Sigmoid colon (tissue), 7 donors: ENCODE data around the gene AIMP2. TPM values are rescaled to one million over a fixed set of nuclear protein-coding genes. Genes with fewer than 3 reads are reported as not detected.

ENCODE experiments used
- DNase-seq: peaks from one replicate; pipeline ENCODE4 v3.0.0-alpha.2; 2019
- H3K27ac ChIP-seq, 4 donors: fragments of 200-600 bp; sonication (generic); one replicate each; pipeline ENCODE4 v1.5.1; 2016 to 2019; ENCODE audit warnings: mild to moderate bottlenecking in 1 of 4
- H3K27me3 ChIP-seq, 3 donors: fragments of 200-600 bp; sonication (generic); one replicate each; pipeline ENCODE4 v1.5.1; 2019; ENCODE audit warnings: mild to moderate bottlenecking in 1 of 3
- H3K36me3 ChIP-seq, 4 donors: fragments of 200-600 bp; sonication (generic); one replicate each; pipeline ENCODE4 v1.5.1; 2016 to 2019
- H3K4me1 ChIP-seq, 4 donors: fragments of 200-600 bp; sonication (generic); one replicate each; pipeline ENCODE4 v1.5.1; 2017 to 2019
- H3K4me3 ChIP-seq, 4 donors: fragments of 200-600 bp; sonication (generic); one replicate each; pipeline ENCODE4 v1.5.1; 2017 to 2019; ENCODE audit warnings: mild to moderate bottlenecking in 2 of 4, moderate library complexity in 1 of 4
- H3K9me3 ChIP-seq, 4 donors: fragments of 200-600 bp in 3 of 4; sonication (generic) in 3 of 4; one replicate each; pipeline versions ENCODE4 v1.5.1 to v1.6.1; 2013 to 2019
- EP300 ChIP-seq, 4 donors: sonication (generic); formaldehyde crosslinking; IDR thresholded peaks; one replicate each; pipeline ENCODE4 v1.6.1; 2017; ENCODE audit warnings: antibody characterized with exemption in 4 of 4
- POLR2A ChIP-seq, 2 donors: fragments of 450-650 bp; IDR thresholded peaks; one replicate each; pipeline ENCODE4 v1.6.1; 2016; ENCODE audit warnings: antibody characterized with exemption in 2 of 2, mild to moderate bottlenecking in 2 of 2, moderate library complexity in 2 of 2
- POLR2AphosphoS5 ChIP-seq, 4 donors: sonication (generic); formaldehyde crosslinking; IDR thresholded peaks; one replicate each; pipeline ENCODE4 v1.6.1; 2017; ENCODE audit warnings: antibody characterized with exemption in 4 of 4
- WGBS, 2 donors: extraction: QIAGEN DNeasy Blood & Tissue Kit; methylation state at CpG; one replicate each; pipeline ENCODE4 v1.1.7; 2013; 5-methylcytosine and 5-hydroxymethylcytosine counted together
- intact Hi-C: fragments of 100-400 bp; cut with DNase I; formaldehyde crosslinking; loops from one replicate; pipeline ENCODE4 v1.15.1; 2023
- polyA plus RNA-seq, 3 donors: library from polyadenylated mRNA; stranded (reverse); fragments of 200-250 nt; gene quantifications; one replicate each; pipeline ENCODE4 v1.2.3, GENCODE V29; 2013
- total RNA-seq, 4 donors: library from RNA; depleted of rRNA; stranded (reverse); fragments of >200 nt; gene quantifications; one replicate each; pipeline ENCODE4 v1.1.0, GENCODE V29; 2016
- TF ChIP-seq, protein P1 (sequence below), 4 experiments: fragments of 450-650 bp in 3 of 4; fragments of 200-600 bp in 1 of 4; IDR thresholded peaks; one replicate each; pipeline ENCODE4 v1.5.1; 2016 to 2019; ENCODE audit warnings: antibody characterized with exemption in 4 of 4, mild to moderate bottlenecking in 3 of 4, moderate library complexity in 2 of 4
- donor health status: healthy with polysubstance abuse.
- donor health status: Bipolar disorder and iron deficiency.
- donor health status: healthy.

The AIMP2 gene
- total and polyA plus RNA-seq, 7 donors, result 21.0 to 59.9 (median 28.8) TPM

DNA sequence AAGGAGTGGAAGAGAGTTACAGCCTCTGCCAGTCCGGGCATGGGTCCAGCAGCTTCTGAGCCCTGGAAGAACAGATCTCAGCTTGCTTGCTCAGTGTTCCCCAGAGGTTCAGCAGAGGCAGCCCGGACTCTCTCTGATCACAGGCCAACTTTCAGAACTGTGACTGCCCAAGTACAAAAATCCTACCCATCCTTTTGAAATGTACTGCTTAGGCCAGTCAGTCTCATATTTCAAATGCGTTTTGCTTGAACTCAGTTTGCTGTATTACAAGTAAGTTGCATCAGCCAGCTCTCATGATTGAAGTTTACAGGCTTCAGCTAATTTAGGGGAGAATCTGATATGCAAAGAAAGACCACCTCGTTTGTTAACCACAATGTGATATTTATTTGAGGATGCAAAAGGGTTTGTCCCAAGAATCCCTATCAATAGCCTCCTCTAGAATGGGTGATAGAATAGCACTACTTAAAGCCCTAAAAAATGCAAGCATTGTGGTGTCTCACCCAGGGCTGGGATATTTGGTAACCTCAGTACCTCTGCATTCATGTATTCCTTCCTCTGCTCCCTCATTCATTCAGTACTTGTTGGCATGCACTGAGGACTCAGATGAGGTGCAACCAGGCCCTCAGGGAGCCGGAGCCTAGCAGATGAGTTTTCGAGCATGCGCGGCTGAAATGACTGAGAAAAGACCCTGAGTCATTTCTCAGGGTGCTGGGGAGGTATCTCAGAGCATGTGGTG lies 7.0 kb downstream of the AIMP2 start:
- Histone ChIP-seq H3K27me3 (no peaks in the 10 kb centered on the region), H3K4me1 (peaks cover 0 to 47% (median 24%) of the 10 kb centered on the region in 4 donors), H3K9me3 (no peaks in the 10 kb centered on the region), H3K36me3 (peaks cover 10 to 49% (median 28%) of the 10 kb centered on the region in 4 donors), H3K4me3 (no peak overlapping the region), H3K27ac (peak overlapping the region; percentile 23 to 96 (median 66))
- WGBS, 2 donors, result 87 to 90% methylated on average over 8 of the region's 8 CpGs
- TF ChIP-seq POLR2A (IDR thresholded peaks at IDR 0.05), result no peak
- peak in 2 of 4 donors; percentile 10 to 40 for TF ChIP-seq POLR2AphosphoS5 (IDR thresholded peaks at IDR 0.05)
- TF ChIP-seq EP300 (IDR thresholded peaks at IDR 0.05), result peak in 1 of 4 donors; percentile 55
- TF ChIP-seq, protein P1, sequence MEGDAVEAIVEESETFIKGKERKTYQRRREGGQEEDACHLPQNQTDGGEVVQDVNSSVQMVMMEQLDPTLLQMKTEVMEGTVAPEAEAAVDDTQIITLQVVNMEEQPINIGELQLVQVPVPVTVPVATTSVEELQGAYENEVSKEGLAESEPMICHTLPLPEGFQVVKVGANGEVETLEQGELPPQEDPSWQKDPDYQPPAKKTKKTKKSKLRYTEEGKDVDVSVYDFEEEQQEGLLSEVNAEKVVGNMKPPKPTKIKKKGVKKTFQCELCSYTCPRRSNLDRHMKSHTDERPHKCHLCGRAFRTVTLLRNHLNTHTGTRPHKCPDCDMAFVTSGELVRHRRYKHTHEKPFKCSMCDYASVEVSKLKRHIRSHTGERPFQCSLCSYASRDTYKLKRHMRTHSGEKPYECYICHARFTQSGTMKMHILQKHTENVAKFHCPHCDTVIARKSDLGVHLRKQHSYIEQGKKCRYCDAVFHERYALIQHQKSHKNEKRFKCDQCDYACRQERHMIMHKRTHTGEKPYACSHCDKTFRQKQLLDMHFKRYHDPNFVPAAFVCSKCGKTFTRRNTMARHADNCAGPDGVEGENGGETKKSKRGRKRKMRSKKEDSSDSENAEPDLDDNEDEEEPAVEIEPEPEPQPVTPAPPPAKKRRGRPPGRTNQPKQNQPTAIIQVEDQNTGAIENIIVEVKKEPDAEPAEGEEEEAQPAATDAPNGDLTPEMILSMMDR (IDR thresholded peaks at IDR 0.05), result no peak
- peak; percentile 91 for DNase-seq
- intact Hi-C loops, result no loop called here

DNA sequence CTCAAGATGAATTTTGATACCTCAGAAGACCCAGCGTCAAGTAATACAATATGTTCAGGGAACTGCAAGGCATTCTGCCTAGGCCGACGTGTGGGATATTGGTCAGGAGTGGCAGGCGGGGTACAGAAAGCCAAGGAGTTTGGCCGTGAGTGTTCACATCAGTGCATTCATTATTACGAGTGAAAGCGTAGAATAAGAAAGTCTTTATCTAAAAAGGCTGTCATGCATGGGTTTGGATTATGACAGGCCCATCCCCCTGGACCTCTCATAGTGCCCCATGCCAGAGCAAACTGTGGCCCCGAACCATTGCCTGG lies 7.5 kb downstream of the AIMP2 start:
- no peaks in the 10 kb centered on the region for H3K27me3 ChIP-seq
- peak overlapping the region; percentile 23 to 96 (median 66) for H3K27ac ChIP-seq
- peaks cover 10 to 55% (median 28%) of the 10 kb centered on the region in 4 donors for H3K36me3 ChIP-seq
- no peaks in the 10 kb centered on the region for H3K9me3 ChIP-seq
- TF ChIP-seq EP300 (IDR thresholded peaks at IDR 0.05), result no peak
- TF ChIP-seq POLR2AphosphoS5 (IDR thresholded peaks at IDR 0.05), result no peak
- TF ChIP-seq, protein P1 (IDR thresholded peaks at IDR 0.05), result no peak
- no peak for TF ChIP-seq POLR2A (IDR thresholded peaks at IDR 0.05)
- H3K4me1 ChIP-seq, result peaks cover 0 to 42% (median 22%) of the 10 kb centered on the region in 4 donors
- 95 to 96% methylated on average over 8 of the region's 8 CpGs for WGBS, 2 donors
- no peak for DNase-seq
- H3K4me3 ChIP-seq, result no peak overlapping the region
- intact Hi-C loops, result no loop called here

DNA sequence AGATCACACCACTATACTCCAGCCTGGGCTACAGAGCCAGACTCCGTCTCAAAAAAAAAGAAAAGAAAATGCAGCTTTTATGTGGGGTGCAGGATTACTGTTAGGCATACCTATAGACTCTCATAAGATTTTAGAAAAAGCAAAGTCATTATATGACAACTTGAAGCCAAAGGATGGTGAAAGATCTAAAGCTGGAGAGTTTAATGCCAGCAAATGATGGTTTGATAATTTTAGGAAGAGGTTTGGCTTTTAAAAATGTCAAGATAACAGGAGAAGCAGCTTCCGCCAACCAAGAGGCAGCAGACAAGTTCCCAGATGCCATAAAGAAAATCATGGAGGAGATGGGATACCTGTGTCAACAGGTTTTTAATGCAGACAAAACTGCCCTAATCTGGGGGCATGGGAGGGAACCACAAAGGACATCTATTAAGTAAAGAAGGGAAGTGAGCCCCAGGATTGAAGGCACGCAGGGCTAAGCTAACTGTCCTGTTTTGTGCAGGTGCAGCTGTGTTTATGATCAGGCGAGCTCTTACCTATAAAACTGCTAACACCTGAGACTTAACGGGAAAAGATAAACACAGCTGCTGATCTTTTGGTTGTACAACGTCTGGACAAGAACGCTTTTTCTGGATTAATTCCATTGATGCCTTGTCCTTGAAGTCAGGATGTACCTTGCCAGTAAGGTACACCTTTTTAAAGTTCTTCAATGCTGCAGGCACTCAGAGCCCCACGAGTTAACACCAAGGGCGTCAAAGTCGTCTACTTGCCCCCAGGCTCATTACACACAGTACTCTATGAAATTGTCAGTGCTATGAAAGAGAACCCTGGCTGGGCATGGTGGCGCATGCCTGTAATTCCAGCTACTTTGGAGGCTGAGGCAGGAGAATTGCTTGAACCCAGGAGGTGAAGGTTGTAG lies 11.6 kb downstream of the AIMP2 start:
- no peak for DNase-seq
- Histone ChIP-seq H3K36me3 (peaks cover 11 to 95% (median 58%) of the 10 kb centered on the region in 4 donors), H3K27ac (no peak overlapping the region), H3K4me3 (no peak overlapping the region), H3K4me1 (peaks cover 0 to 13% (median 9%) of the 10 kb centered on the region in 4 donors), H3K9me3 (no peaks in the 10 kb centered on the region), H3K27me3 (no peaks in the 10 kb centered on the region)
- WGBS, 2 donors, result 33 to 74% methylated on average over 11 of the region's 11 CpGs
- intact Hi-C loops, result no loop called here
- no peak for TF ChIP-seq EP300 (IDR thresholded peaks at IDR 0.05)
- TF ChIP-seq, protein P1 (IDR thresholded peaks at IDR 0.05), result no peak
- TF ChIP-seq POLR2A (IDR thresholded peaks at IDR 0.05), result no peak
- no peak for TF ChIP-seq POLR2AphosphoS5 (IDR thresholded peaks at IDR 0.05)

DNA sequence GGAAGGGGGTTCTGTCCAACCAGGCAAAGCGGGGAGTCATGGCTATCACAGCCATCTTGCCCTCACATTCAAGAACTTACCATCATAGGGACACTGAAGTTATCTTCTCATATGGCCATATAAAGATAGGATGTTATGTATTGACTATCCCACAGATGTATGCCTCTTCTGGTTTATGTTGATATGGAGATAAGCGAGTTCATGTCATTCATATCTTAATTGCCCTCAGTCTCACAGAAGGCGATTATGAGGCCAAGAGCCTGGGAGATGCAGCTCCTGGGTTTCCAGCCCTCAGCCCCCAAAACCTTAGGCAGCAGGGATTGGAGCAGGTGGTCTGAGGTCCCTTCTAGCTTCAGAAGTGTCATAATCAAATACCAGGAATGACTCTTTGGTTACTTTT lies 13.6 kb downstream of the AIMP2 start:
- intact Hi-C loops, result no loop called here
- H3K4me3 ChIP-seq, result no peak overlapping the region
- no peaks in the 10 kb centered on the region for H3K4me1 ChIP-seq
- DNase-seq, result no peak
- no peaks in the 10 kb centered on the region for H3K27me3 ChIP-seq
- H3K9me3 ChIP-seq, result no peaks in the 10 kb centered on the region
- TF ChIP-seq POLR2AphosphoS5 (IDR thresholded peaks at IDR 0.05) (no peak), EP300 (IDR thresholded peaks at IDR 0.05) (no peak), POLR2A (IDR thresholded peaks at IDR 0.05) (no peak)
- TF ChIP-seq, protein P1 (IDR thresholded peaks at IDR 0.05), result no peak
- H3K36me3 ChIP-seq, result peaks cover 18 to 100% (median 60%) of the 10 kb centered on the region in 4 donors
- whole genome bisulfite sequencing, 2 donors, result 88 to 95% methylated on average over 3 of the region's 3 CpGs
- no peak overlapping the region for H3K27ac ChIP-seq
